ENCODE data around the gene OR52A5. TPM values are rescaled to one million over a fixed set of nuclear protein-coding genes. Genes with fewer than 3 reads are reported as not detected.

Gene OR52A5
- total and polyA plus RNA-seq, 8 donors: 0.18 TPM; not detected in 7

DNA sequence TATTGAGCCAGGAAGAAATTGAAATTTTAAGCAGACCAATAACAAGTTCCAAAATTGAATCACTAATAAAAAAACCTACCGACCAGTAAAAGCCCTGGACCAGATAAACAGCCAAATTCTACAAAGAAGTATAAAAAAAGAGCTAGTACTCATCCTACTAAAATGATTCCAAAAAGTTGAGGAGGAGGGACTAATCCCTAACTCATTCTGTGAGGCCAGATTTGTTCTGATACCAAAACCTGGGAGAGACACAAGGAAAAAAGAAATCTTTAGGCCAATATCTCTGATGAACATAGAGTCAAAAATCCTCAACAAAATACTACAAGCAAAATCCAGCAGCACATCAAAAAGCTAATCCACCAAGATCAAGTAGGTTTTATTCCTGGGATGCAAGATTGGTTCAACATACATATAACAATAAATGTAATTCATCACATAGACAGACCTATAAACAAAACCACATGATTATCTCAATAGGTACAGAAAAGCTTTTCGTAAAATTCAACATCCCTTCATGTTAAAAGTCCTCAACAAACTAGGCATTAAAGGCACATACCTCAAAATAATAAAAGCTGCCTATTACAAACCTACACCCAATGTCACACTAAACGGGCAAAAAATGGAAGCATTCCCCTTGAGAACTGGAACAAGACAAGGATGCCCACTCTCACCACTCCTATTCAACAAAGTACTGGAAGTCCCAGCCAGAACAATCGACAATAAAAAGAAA is 13.1 kb downstream of the OR52A5 start:
- TF ChIP-seq EP300 (IDR thresholded peaks at IDR 0.05): no peak
- no peak for TF ChIP-seq POLR2AphosphoS5 (IDR thresholded peaks at IDR 0.05)
- TF ChIP-seq CTCF (IDR thresholded peaks at IDR 0.05): no peak
- TF ChIP-seq POLR2A (IDR thresholded peaks at IDR 0.05): no peak
- no peaks in the 10 kb centered on the region for H3K27me3 ChIP-seq
- no peak overlapping the region for H3K4me3 ChIP-seq
- no peak for DNase-seq
- 57 to 63% (median 60%) methylated on average over 4 of the region's 4 CpGs for WGBS, 5 donors
- intact Hi-C loops (cut with DNase I; ENCODE audit: low total_unique reads): no loop called here
- H3K9me3 ChIP-seq: no peaks in the 10 kb centered on the region
- H3K27ac ChIP-seq: no peak overlapping the region
- H3K4me1 ChIP-seq: no peaks in the 10 kb centered on the region
- no peaks in the 10 kb centered on the region for H3K36me3 ChIP-seq

GRCh38 chr11:5123802-5124521 is 14.2 kb downstream of the OR52A5 start:
- H3K27ac ChIP-seq: no peak overlapping the region
- no peak overlapping the region for H3K4me3 ChIP-seq
- DNase-seq: peak; percentile 58 to 82
- no peaks in the 10 kb centered on the region for H3K9me3 ChIP-seq
- H3K36me3 ChIP-seq: no peaks in the 10 kb centered on the region
- WGBS, 5 donors: 2 to 5% (median 4%) methylated on average over 4 of the region's 4 CpGs
- TF ChIP-seq POLR2AphosphoS5 (IDR thresholded peaks at IDR 0.05) (no peak), POLR2A (IDR thresholded peaks at IDR 0.05) (no peak), CTCF (IDR thresholded peaks at IDR 0.05) (peak in 5 of 7 experiments; percentile 46 to 79 (median 73)), EP300 (IDR thresholded peaks at IDR 0.05) (no peak)
- intact Hi-C loops (cut with DNase I; ENCODE audit: low total_unique reads): no loop called here
- H3K27me3 ChIP-seq: no peaks in the 10 kb centered on the region
- no peaks in the 10 kb centered on the region for H3K4me1 ChIP-seq

DNA sequence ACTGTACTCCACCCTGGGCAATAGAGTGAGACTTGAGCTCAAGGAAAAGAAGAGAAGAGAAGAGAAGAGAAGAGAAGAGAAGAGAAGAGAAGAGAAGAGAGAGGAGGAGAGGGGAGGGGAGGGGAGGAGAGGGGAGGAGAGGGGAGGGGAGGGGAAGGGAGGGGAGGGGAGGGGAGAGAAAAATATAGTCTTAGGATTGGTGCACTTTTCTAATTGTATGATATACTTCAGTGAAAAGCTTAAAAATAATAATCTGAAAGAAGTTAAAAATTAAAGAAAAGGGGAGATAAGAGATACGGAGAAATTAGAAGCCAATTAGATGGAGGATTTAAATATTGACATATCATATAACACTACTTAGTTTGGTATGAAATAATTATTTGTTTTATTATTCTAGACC is 19.3 kb downstream of the OR52A5 start:
- TF ChIP-seq CTCF (IDR thresholded peaks at IDR 0.05): no peak
- TF ChIP-seq EP300 (IDR thresholded peaks at IDR 0.05): no peak
- no peak for TF ChIP-seq POLR2AphosphoS5 (IDR thresholded peaks at IDR 0.05)
- TF ChIP-seq POLR2A (IDR thresholded peaks at IDR 0.05): no peak
- intact Hi-C loops (cut with DNase I; ENCODE audit: low total_unique reads): no loop called here

DNA sequence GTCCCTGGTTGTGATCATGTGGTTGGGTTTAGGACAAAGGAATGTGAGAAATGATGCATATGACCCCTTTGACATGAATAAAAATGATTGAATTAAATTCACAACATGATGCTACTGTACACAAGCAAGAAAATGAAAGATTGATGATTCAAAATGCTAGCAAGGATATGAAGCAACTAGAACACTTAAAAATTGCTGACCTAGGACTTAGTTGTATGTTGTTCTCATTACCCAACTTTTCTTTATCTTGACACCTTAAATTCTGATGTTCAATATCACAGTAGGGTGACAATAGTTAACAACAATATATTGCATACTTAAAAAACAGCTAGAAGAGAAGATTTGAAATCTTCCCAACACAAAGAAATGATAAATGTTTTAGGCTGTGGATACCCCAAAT is 20.6 kb downstream of the OR52A5 start:
- no peak overlapping the region for H3K27ac ChIP-seq
- TF ChIP-seq CTCF (IDR thresholded peaks at IDR 0.05): no peak
- TF ChIP-seq POLR2A (IDR thresholded peaks at IDR 0.05): no peak
- TF ChIP-seq POLR2AphosphoS5 (IDR thresholded peaks at IDR 0.05): no peak
- no peak for TF ChIP-seq EP300 (IDR thresholded peaks at IDR 0.05)
- intact Hi-C loops (cut with DNase I; ENCODE audit: low total_unique reads): no loop called here
- H3K27me3 ChIP-seq: no peaks in the 10 kb centered on the region
- no peak for DNase-seq
- no peak overlapping the region for H3K4me3 ChIP-seq
- H3K4me1 ChIP-seq: no peaks in the 10 kb centered on the region
- no peaks in the 10 kb centered on the region for H3K36me3 ChIP-seq
- H3K9me3 ChIP-seq: no peaks in the 10 kb centered on the region

More for the DNA sequence above, 19.3 kb downstream of the OR52A5 start:
- DNase-seq: no peak
- Histone ChIP-seq H3K27me3 (no peaks in the 10 kb centered on the region), H3K4me3 (no peak overlapping the region), H3K36me3 (no peaks in the 10 kb centered on the region), H3K4me1 (no peaks in the 10 kb centered on the region), H3K27ac (no peak overlapping the region), H3K9me3 (no peaks in the 10 kb centered on the region)
- 31 to 74% (median 36%) methylated on average over 1 of the region's 1 CpG for WGBS, 5 donors

Data from stomach (tissue), 9 donors.